Rectal smooth muscle tissue (tissue), 1 donor: ENCODE data around the gene CELF4.

Source experiments
- H3K27ac ChIP-seq: one replicate; pipeline ENCODE4 v1.7.0; 2013; ENCODE audit warnings: low read depth, low read length, inconsistent platforms
- H3K27me3 ChIP-seq: one replicate; pipeline ENCODE4 v1.7.0; 2013; ENCODE audit warnings: low read length; ENCODE audit not compliant: control insufficient read depth, insufficient read depth
- H3K36me3 ChIP-seq: one replicate; pipeline ENCODE4 v1.7.0; 2013; ENCODE audit warnings: low read length; ENCODE audit not compliant: control insufficient read depth, insufficient read depth
- H3K4me1 ChIP-seq: one replicate; pipeline ENCODE4 v1.7.0; 2013; ENCODE audit warnings: low read length; ENCODE audit not compliant: control insufficient read depth, insufficient read depth
- H3K4me3 ChIP-seq: one replicate; pipeline ENCODE4 v1.7.0; 2013; ENCODE audit warnings: low read length
- H3K9ac ChIP-seq: one replicate; pipeline ENCODE4 v1.7.0; 2013; ENCODE audit warnings: low read length

The CELF4 gene

GRCh38 chr18:37552286-37552685, 13.3 kb downstream of the CELF4 start:
- Histone ChIP-seq H3K36me3 (no peaks in the 10 kb centered on the region), H3K27ac (no peak overlapping the region), H3K4me3 (no peak overlapping the region), H3K27me3 (no peaks in the 10 kb centered on the region), H3K9ac (no peak overlapping the region), H3K4me1 (no peaks in the 10 kb centered on the region)

- H3K27ac ChIP-seq = no peak overlapping the region
- no peaks in the 10 kb centered on the region for H3K36me3 ChIP-seq
- no peaks in the 10 kb centered on the region for H3K27me3 ChIP-seq
- H3K4me3 ChIP-seq = no peak overlapping the region
- H3K4me1 ChIP-seq = no peaks in the 10 kb centered on the region
- no peak overlapping the region for H3K9ac ChIP-seq
Observed at GRCh38 chr18:37551846-37552245, 13.8 kb downstream of the CELF4 start.

DNA sequence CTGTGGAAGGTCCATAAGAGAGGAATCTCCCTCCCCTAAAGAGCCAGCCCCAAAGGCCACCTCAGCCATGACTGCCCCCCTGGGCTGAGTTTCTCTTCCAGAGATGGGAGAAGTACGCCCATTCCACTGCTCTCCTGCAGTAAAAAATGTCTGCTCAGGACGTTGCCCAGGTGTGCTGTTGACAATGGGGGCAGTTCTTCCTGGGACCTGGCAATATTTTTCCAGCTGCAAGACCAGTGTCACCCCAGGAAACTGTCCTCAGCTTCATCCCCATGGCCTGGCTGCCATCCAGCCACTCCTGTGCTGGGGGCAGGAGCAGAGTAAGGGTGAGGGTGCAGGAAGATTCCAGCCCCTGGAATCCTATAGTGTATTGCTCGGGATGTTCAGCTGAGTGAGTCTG, 14.3 kb downstream of the CELF4 start:
- H3K4me1 ChIP-seq = no peaks in the 10 kb centered on the region
- no peaks in the 10 kb centered on the region for H3K36me3 ChIP-seq
- no peaks in the 10 kb centered on the region for H3K27me3 ChIP-seq
- H3K9ac ChIP-seq = no peak overlapping the region
- H3K27ac ChIP-seq = no peak overlapping the region
- H3K4me3 ChIP-seq = no peak overlapping the region

DNA sequence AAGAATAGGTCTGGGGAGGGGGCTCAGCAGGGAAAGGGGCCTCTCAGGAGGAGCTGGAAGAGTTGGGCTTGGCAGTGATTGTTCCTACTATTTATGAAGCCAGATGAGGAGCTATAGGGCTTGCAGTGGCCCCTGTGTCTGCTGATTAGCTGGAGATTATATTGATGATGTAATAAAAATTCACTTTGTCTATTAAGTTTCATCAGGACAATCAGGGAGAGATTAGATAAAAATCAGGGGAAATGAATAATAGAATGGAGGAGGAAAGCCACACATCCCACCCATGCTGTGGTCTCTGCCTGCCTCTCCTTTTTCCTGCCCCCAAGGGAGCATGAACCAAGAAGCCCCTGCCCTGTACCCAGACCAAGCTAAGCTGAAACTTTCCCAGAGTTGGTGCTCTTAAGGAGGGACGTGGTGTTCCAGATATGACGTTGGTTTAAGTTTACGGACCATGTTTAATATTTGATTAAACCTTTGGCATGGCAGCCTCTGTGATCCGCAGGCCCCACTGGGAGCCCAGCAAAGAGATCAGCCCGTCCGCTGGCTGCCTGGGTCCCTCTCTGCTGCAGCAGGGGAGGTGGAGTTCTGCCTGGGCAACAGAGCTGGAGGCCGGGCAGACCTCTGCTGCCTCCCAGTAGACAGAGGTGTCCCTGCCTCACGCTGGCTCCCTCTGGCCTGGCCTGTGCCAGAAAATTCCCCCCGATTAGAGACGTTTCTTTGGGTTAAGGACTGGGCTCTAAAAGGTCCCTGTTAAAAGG, 15.3 kb downstream of the CELF4 start:
- H3K27me3 ChIP-seq = no peaks in the 10 kb centered on the region
- no peak overlapping the region for H3K9ac ChIP-seq
- H3K36me3 ChIP-seq = no peaks in the 10 kb centered on the region
- no peak overlapping the region for H3K27ac ChIP-seq
- no peaks in the 10 kb centered on the region for H3K4me1 ChIP-seq
- no peak overlapping the region for H3K4me3 ChIP-seq

DNA sequence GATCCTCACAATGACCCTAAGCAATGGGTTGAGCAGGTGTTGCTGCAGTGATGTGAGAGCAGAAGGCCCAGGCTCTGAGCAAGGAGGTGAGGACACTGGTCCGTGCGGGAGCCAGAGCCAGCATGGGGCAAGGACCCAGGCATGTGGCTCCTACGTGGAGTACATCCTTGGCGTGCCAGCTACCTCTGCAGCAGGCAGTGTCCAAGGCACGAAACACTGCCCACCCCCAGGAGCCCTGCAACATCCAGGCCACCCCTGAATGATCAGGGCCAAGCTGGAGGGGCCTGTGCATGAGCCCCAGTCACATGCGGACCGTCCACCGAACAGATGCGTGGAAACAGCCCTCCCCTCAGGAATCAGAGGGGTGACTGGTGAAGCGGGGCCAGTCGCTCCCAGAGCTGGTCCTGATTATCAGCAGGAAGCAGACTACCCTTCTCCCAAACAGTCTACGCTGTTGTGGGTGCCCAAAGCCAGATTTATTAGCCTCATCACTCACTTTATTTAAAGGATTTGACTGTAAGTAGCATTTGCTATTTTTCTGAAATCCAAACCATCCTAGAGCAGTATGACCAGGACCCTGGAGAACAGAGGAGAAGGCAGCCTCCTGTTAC, 16.8 kb downstream of the CELF4 start:
- Histone ChIP-seq H3K4me3 (no peak overlapping the region), H3K9ac (no peak overlapping the region), H3K27me3 (no peaks in the 10 kb centered on the region), H3K4me1 (no peaks in the 10 kb centered on the region), H3K27ac (no peak overlapping the region), H3K36me3 (no peaks in the 10 kb centered on the region)

GRCh38 chr18:37547196-37547827, 18.3 kb downstream of the CELF4 start:
- no peak overlapping the region for H3K9ac ChIP-seq
- H3K27me3 ChIP-seq = no peaks in the 10 kb centered on the region
- no peak overlapping the region for H3K27ac ChIP-seq
- H3K4me3 ChIP-seq = no peak overlapping the region
- H3K4me1 ChIP-seq = no peaks in the 10 kb centered on the region
- no peaks in the 10 kb centered on the region for H3K36me3 ChIP-seq

DNA sequence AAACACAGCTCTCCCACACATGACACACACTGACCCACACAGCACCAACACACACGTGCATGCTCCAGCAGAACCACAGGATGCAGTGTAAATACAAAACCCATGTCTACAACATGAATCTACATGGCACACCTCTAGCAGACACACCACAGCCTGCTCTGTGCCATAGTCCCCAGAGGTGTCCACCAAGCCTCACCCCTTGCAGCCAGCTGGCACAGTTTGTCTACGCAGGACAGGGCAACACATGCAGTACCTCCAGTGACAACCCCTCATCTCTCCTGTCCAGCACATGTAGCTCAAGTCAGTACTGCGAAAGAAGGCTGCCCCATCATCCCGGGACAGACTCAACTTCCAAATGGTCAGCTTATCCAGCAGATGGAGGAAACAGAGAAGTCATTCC, 18.9 kb downstream of the CELF4 start:
- no peaks in the 10 kb centered on the region for H3K36me3 ChIP-seq
- no peak overlapping the region for H3K4me3 ChIP-seq
- no peaks in the 10 kb centered on the region for H3K27me3 ChIP-seq
- H3K9ac ChIP-seq = no peak overlapping the region
- H3K4me1 ChIP-seq = no peaks in the 10 kb centered on the region
- no peak overlapping the region for H3K27ac ChIP-seq

- no peaks in the 10 kb centered on the region for H3K4me1 ChIP-seq
- no peak overlapping the region for H3K27ac ChIP-seq
- H3K36me3 ChIP-seq = no peaks in the 10 kb centered on the region
- no peak overlapping the region for H3K4me3 ChIP-seq
- no peaks in the 10 kb centered on the region for H3K27me3 ChIP-seq
- no peak overlapping the region for H3K9ac ChIP-seq
Observed at GRCh38 chr18:37546272-37546537, 19.4 kb downstream of the CELF4 start.

DNA sequence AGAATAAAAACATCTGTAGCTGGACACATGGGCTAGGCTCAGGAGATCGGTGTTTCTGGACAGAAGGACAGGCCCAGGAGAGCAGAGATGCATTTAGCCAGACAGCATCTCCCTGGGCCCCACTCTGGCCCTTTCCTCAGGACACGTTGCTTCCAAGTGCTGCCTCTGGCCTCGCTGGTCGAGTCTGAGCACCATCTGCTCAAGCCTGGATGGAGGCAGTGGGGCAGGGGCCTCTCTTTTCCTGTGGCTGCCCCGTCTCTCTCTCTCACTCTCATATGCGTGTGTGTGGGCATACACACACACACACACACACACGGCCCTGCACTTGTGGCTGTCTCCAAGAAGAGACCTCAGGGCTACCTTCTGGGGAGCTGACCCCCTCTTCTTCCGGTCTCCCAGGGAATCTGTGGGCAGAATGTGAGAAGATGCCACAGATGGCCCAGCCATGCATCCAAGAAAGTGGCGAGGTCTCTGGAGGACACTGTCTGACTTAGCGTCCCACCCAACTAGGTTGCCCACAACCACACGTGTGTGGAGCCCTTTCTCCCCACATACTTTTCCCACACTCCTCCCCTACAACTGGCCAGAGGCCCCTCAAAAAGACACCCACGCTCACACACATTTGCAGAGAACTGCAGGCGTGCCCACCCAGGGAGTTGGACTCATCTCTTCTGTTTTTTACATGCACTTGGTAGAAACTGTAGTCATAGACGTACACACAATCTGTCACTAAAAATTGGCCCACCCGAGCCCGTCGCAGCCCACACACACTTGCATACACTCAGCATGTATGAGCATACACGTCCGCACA, 19.9 kb downstream of the CELF4 start:
- no peak overlapping the region for H3K27ac ChIP-seq
- H3K4me1 ChIP-seq = no peaks in the 10 kb centered on the region
- H3K27me3 ChIP-seq = no peaks in the 10 kb centered on the region
- H3K36me3 ChIP-seq = no peaks in the 10 kb centered on the region
- H3K9ac ChIP-seq = no peak overlapping the region
- H3K4me3 ChIP-seq = no peak overlapping the region

DNA sequence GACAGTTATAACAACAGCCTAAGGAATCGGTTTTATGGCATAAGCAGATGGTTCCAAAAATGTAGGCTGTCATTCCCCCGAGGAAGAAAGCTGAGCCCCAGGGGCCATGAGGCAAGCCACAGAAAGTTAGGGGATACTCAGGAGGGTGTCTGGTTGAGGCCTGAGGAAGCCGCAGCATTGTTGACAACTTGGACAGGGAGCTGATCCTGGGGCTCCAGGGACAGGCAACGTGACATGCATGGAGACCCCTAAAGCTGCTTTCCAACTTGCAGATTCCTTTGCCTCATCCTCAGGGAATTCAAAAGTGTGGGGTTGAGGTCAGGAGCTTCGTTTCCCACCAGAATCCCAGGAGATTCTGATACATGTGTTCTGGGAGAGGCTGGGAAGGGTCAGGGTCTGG, 20.9 kb downstream of the CELF4 start:
- no peak overlapping the region for H3K4me3 ChIP-seq
- H3K36me3 ChIP-seq = no peaks in the 10 kb centered on the region
- H3K27ac ChIP-seq = no peak overlapping the region
- H3K4me1 ChIP-seq = no peaks in the 10 kb centered on the region
- no peak overlapping the region for H3K9ac ChIP-seq
- H3K27me3 ChIP-seq = no peaks in the 10 kb centered on the region

DNA sequence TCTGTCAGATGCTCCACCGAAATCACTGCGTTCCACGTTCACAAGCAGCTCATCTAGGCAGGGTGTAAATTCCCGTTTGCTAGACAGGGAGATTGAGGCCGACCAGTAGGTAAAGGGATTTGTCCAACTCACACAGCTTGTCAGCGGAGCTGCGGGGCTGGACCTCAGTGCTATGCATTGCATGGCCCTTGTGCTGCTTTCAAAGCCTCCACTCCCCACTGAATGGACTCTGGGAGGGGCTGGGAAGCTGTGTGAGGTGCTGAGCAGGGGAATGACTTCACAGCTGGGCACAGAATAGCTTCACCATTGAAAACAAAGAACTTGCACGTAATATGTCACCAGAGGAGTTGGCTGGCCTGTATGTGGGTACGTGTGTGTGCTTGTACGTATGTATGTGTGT, 21.4 kb downstream of the CELF4 start:
- Histone ChIP-seq H3K27me3 (no peaks in the 10 kb centered on the region), H3K9ac (no peak overlapping the region), H3K4me3 (no peak overlapping the region), H3K36me3 (no peaks in the 10 kb centered on the region), H3K4me1 (no peaks in the 10 kb centered on the region), H3K27ac (no peak overlapping the region)

- H3K4me1 ChIP-seq = no peaks in the 10 kb centered on the region
Observed at GRCh38 chr18:37543321-37543720, 22.3 kb downstream of the CELF4 start.

More at GRCh38 chr18:37543321-37543720, 22.3 kb downstream of the CELF4 start:
- H3K36me3 ChIP-seq = no peaks in the 10 kb centered on the region
- peaks cover 4% of the 10 kb centered on the region for H3K27me3 ChIP-seq
- H3K9ac ChIP-seq = no peak overlapping the region
- no peak overlapping the region for H3K27ac ChIP-seq
- H3K4me3 ChIP-seq = no peak overlapping the region
